ENCODE data around the gene SRSF4. TPM values are rescaled to one million over a fixed set of nuclear protein-coding genes. Genes with fewer than 3 reads are reported as not detected.

The SRSF4 gene
- total and polyA plus RNA-seq, 2 of the 8 experiments (the other 6 are each of a cell fraction or from before 2014, with no cell fraction given): 34.9 to 86.5 TPM

GRCh38 chr1:29230553-29231378, 49.1 kb upstream of the SRSF4 start, which contains the start of gene MECR (continued):
- TF ChIP-seq CHD2 (IDR thresholded peaks at IDR 0.05; ENCODE audit: low read length) (peak; percentile 24; the same call in 1 of the 2 replicates), EGR1 (IDR thresholded peaks at IDR 0.05; ENCODE audit: borderline replicate concordance, low read depth, low read length) (peak; percentile 12; the same call in 1 of the 2 replicates), KDM4A (IDR thresholded peaks at IDR 0.05; ENCODE audit: low read depth, low read length, severe bottlenecking) (peak; percentile 89), HDAC2 (IDR thresholded peaks at IDR 0.05; ENCODE audit: borderline replicate concordance in 1 of 2, low read depth in 2 of 2, low read length in 2 of 2) (peak in 1 of 2 experiments; percentile 87; a peak in 1 of 4 replicates), POLR2A (IDR thresholded peaks at IDR 0.05; ENCODE audit: control extremely low read depth in 1 of 2, low read depth in 2 of 2, low read length in 2 of 2) (peak in 1 of 2 experiments; percentile 90; a peak in 2 of 3 replicates), ATF3 (IDR thresholded peaks at IDR 0.05; ENCODE audit: insufficient read depth, low read depth, low read length) (peak; percentile 80), PHF8 (conservative IDR thresholded peaks at IDR 0.05; ENCODE audit: low read depth, low read length) (peak; percentile 83), GABPA (IDR thresholded peaks at IDR 0.05; ENCODE audit: borderline replicate concordance, insufficient read depth, low read length) (peak; percentile 18; the same call in 1 of the 2 replicates), YY1 (IDR thresholded peaks at IDR 0.05; ENCODE audit: low read depth, low read length) (no peak), ATF2 (IDR thresholded peaks at IDR 0.05; ENCODE audit: low read length) (0 out of 2 replicates have a peak, but pooled peaks have one; percentile 69), RAD21 (IDR thresholded peaks at IDR 0.05 in 1 of 2, conservative IDR thresholded peaks at IDR 0.05 in 1 of 2; ENCODE audit: low read depth in 2 of 2, low read length in 2 of 2) (no peak), SAP30 (IDR thresholded peaks at IDR 0.05; ENCODE audit: insufficient read depth, insufficient replicate concordance, low read length) (peak; percentile 40), CREB1 (IDR thresholded peaks at IDR 0.05) (peak; percentile 99), KDM1A (IDR thresholded peaks at IDR 0.05; ENCODE audit: borderline replicate concordance, low read length) (peak; percentile 53; the same call in 1 of the 2 replicates), MAX (IDR thresholded peaks at IDR 0.05) (peak; percentile 91), CTBP2 (IDR thresholded peaks at IDR 0.05; ENCODE audit: borderline replicate concordance, insufficient read depth, insufficient read length, low read length) (no peak), BRCA1 (IDR thresholded peaks at IDR 0.05; ENCODE audit: low read depth, low read length) (no peak), TAF1 (IDR thresholded peaks at IDR 0.05; ENCODE audit: low read depth, low read length) (peak; percentile 76)
- TF ChIP-seq, protein P1, sequence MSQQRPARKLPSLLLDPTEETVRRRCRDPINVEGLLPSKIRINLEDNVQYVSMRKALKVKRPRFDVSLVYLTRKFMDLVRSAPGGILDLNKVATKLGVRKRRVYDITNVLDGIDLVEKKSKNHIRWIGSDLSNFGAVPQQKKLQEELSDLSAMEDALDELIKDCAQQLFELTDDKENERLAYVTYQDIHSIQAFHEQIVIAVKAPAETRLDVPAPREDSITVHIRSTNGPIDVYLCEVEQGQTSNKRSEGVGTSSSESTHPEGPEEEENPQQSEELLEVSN (IDR thresholded peaks at IDR 0.05): peak; percentile 82

All from H1 (cell line).